NCI-H1436 treated with DMSO at 0.1 percent for 48 hours (cell line): ENCODE results near the gene GRM8.
"Not testable (repeated sequence)": the region's sequence is repeated elsewhere in the genome, so short reads cannot be mapped to it uniquely, and the experiment has no call there.

Experiments used
- DNase-seq: peaks from one replicate; lab custom pipeline; 2025; lab: John Stamatoyannopoulos, UW

Gene GRM8

DNA sequence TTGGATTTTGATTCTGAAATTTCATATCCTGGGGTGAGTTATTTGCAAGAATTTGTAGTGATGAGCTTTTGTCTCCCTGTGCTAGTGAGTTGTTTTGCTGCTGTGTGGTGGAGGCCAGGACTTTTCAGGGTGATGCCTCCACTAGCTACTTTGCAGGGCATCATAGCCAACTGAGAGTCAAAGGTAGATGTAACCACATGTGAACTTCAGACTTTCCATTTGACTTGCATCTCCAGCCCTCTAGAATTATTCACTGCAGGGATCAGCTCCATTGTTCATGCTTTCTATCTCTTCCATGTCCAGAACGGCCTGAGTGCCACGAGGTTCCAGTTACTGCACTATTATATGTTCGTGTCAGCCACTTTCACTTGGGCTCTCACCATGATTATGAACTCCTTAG lies 534.3 kb downstream of the GRM8 start:
- DNase-seq, result no peak

DNA sequence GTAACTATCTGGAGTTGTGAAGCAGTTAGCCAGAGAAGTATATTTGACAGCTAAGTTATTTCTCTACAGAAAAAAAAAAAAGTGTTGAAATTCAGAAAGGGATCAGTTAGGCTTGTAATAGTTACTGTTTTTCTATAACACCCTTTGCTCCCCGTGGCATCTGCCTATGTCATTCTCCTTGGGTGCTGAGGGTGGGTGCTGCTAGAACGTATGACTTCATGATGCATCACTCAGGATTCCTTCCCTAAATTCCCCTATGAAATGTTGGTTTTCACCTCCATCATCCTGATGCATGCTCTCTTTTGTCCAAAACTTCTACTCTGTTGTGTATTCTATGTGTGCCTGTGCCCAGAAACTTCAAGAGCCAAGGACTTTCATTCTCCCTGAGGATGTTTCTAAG lies 536.4 kb downstream of the GRM8 start:
- DNase-seq, result no peak

DNA sequence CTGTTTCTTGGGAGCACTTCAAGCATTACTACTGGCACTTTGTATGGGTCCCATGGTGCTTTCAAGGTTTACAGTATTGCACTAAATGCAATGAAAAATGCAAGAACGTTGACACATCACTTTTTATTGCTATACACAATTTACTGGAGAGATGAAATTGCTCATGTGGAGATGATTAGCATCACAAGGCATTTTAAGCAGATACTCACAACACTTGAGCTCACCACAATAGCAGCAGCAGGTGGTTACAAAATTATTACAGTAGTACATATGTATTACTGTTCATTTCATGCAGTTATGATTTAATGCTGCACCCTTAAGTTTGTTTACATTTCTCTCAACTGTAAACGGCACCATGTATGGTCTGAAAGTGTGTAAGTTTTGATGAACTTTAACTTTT lies 537.7 kb downstream of the GRM8 start:
- DNase-seq, result peak; percentile 81

DNA sequence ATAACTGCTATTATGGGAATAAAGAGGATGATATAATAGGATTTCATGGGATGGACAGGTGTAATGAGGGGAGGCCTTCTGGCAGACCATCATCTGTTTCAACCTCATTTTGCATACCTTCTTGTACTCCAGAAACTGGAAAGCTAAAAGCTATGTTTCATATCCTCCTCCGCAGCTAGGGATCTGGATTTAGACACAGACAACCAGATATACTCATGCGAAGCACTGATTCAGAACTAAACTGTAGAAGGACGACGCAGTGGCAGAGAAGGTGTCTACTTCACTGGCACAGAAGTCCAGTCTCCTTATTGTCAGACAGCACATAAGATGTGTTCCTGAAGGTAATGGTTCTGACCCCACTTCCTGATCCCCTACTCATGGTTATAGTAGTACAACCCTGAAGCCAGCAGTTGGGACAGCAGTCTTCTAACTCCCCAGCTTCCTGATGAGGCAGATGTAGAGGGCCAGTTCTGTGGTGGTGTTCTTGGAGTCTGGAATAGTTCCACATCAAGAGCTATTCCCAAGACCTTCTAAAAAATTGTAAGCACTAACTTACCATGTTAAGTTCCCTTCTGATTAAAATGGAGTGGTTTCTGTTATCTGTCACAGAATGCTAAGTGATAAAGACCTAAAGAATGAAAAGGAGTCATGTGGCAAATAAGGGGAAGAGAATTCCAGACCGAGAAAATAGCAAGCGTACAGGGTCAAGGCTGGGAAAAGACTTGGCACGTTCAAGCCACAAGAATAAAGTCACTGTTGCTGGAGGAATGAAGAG lies 550.3 kb downstream of the GRM8 start:
- DNase-seq, result no peak

DNA sequence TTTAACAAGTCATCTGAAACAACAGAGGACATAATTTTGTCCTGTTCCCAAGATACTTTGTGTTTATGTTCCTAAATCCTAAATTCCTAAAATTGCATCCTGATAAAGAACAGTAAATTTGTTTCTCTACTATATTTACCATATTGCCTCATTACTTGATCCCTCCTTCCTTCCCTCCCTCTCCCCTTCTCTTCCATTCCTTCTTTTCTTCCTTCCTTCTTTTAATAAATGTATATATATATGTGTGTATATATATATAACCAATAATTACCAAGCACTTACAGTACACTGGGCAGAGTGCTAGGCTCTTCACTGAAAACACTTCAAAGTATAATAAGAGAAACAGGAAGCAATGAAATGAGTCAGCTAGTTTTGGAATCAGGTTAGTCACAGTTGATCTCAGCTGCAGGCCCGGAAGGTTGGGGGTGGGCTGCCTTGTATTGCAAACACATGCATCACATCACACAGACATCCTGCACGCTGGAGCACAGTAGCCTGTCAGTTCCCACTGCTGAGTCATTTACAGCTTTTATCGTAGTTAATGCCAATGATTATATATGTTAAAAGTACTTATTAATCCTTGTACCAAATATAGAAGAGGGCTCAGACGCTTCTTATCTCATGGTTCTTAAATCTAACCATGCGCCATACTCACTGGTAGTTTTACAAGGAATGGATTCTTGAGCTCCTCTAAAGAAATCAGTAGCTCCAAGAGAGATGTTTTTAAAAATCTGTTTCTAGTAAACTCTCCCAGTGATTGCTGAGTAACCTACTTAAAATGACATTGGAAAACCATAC lies 551.7 kb downstream of the GRM8 start:
- peak; percentile 91 for DNase-seq

DNA sequence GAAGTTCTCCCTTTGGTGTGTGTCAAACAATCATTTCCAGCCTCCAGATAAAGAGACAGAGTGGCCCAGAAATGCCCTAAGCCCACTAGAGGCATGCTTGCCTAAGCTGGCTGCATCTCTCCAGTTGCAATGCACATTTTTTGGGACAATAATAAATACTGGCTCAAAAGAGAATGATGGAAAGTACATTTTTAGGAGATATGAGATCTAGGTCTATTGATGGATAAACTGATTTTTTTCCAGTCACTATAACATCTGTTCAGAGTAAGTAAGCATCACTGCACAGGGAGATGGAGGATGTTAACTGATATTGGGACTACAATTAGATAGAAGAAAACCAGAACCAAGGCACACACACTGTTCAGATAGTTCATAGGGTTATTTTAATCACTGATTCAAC lies 553.0 kb downstream of the GRM8 start:
- DNase-seq, result no peak

DNA sequence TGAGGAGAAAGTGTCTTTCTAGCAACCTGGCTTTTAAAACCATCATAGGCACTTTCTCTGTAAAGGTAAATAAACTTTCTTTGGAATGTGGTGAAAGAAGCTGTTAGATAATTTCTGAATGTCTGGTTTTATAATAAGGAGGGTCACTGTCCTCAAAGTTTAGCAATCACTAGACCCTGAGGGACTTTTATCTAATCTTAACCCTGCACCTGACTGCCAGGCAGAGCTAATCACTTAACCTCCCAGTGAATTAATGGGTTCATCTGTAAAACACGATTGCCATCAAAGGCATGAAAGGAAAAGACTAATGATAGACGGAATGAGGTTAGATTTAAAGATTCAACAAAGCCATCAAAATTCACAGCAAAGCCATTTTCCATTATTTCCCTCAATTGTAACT lies 553.8 kb downstream of the GRM8 start:
- no peak for DNase-seq

DNA sequence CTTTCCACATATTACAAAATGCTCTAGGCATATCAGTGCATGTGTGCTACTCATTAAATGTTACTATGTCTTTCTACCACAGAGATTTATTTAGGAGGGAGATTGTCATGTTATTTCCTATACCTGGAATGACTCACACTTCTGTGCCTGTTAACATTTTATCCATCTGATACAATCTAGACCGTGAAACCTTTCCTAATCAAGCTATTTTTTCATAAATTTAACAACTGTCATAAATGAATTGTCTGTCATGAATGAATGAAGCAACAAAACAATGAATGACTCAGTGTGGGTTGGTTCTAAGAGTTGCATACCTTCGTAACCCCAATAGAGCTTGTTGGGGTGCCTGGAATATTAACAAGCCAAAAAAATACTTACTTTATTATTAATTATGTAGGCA lies 554.3 kb downstream of the GRM8 start:
- no peak for DNase-seq

DNA sequence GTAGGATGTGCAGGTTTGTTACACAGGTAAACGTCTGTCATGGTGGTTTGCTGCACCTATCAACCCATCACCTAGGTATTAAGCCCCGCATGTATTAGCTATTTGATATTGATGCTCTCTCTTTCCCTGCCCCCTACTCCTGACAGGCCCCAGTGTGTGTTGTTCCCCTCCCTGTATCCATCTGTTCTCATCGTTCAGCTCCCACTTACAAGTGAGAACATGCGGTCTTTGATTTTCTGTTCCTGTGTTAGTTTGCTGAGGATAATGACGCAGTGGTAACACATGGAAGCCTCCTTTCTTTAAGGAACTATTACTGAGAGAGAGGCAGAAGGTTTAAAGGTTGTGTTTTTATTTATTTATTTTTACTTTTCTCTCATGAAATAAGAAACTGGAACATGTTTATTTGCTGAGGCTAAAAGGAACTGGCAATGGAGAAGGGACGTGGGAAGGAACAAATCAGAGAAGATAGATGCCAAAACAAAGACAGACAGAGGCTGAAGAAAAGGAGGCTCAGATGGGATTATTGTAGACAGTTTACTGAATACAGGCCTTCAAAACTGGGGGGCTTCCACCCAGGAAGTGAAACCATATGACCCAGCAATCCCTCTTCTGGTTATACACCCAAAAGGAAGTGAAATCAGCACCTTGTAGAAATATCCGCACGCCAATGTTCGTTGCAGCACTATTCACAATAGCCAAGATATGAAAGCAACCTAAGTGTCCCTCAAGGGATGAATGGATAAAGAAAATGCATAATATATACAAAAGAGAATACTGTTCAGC lies 556.3 kb downstream of the GRM8 start:
- no peak for DNase-seq

DNA sequence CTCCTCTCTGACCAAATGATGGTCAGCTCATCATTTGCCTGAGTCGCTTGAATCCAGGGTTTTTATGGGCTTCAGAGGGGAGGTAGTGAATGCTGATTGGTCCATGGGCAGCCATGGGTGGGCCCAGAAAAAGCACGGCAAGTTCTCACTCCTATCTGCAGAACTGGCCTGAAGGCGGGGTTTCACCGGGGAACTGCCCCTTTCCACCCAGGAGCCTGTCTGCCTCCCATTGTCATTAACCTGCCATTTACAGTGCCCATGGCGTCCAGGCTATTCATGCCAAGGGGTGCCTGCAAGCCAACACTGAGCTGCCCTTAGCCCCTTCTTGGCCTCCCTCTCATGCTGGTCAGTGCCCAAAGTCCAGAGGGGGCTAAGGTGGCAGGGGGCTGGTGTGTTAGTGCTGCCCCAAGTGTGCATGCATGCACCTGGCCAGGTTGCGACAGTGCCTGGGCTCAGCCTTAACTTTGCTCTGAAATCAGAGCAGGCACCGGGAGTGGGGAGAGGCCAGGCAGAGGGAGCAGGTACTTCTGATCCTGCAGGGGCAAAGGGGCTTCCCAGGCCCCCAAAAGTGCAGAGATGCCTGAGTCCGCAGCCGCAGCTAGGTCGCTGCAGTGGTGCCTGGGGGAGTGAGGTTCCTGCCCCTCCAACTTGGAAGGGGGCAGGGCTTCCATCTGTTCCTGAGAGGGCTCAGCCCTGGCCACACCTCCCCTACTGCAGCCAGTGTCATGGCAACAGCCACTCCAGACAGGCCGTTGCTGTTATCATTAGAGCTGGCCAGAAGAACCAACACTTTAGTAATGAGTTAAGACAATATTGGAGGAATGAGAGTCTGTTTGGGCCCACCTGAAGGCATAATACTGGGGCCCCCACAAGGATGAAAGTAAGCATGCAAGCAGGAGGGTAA lies 561.6 kb downstream of the GRM8 start:
- no peak for DNase-seq

DNA sequence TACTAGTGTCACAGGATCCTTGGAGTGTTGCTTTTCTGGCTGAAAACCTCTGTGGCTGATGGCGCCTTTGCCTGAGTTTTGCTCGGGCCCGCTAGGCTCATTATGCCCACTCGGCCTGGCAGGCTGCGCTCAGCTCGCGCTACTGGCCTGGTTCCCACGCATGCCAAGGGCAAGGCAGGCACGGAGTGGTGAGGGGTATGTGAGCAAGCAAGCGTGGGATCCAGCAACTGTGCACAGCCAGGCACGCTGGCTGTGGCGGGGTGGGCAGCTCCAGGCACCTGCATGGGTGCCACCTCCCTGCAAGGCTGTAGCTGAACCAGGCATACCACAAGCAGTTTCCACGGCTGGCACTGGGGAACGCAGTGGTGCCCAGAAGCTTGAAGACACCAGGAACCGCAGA lies 562.6 kb downstream of the GRM8 start:
- no peak for DNase-seq

DNA sequence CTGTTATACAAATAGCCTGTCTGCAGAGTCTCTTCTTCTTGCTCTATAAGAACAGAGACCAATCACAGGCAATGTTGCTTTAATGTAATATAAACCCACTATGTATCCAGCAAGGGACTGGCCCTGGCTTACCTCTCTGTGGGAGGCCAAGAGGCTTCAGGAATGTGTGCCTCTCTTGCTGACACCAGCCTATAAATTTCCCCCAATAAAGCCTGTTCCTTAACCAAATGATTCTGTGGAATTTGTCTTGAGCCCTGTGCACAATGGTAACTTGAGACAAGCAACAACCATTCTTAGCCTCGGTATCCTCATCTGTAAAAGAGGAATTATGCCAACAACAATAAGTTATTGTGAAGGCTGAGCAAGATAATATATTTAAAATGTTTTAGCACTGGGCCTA lies 563.7 kb downstream of the GRM8 start:
- no peak for DNase-seq

DNA sequence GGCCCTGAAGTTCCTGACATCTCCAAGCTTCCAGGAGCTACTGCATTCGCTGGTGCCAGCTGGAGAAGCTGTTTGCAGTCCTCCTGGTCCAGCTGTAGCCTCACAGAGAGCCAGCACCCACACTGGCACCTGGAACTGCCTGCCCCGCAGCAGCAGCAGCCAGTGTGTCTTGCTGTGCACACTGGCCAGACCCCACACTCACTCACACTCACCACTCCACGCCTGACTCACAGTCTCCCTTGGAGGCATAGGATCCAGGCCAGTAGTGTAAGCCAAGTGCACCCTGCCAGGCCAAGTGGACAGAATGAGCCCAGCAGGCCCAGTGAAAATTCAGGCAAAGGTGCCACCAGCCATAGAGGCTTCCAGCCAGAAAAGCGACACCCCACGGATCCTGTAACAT lies 566.3 kb downstream of the GRM8 start:
- no peak for DNase-seq

DNA sequence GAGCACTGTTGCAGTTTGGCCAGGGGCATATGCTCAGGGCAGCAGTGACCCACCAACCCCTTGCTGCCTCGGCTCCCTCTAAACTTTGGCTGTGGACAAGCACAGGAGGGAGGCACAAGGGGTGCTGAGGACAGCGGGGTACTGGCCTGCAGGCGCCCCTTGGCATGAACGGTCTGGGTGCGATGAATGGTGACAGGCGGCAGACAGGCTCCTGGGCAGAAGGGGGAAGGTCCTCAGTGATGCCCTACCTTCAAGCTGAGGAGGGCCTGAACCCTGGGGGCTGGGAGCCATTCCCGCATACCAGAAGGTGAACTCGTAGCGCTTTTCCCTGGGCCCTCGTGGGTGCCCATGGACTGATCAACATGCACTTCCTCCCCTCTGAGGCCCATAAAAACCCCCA lies 567.1 kb downstream of the GRM8 start:
- no peak for DNase-seq

DNA sequence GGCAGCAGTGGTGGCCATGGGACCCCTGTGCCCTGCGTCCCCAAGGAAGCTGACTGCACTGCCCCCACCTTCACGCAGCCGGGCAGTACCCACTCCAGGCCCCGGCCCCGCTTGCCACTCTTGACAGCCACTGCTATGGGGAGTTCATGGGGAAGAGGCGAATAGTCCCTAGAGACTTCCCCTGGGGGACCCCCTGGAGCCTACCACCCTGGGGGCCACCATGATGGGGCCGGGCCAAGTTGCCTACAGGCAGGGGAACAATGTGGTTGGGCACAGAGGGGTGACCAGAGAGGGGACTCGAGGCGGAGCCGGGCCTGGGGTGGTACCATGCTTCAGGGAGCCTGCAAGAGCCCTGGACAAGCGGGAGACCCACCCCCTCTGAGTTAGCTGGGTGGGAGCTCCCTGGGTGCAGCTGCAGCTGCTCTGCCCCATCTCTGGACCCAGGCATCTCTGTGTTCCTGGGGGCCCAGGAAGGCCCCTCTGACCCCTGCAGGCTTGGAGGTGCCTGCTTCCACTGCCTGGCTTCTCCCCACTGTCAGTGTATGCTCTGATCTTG lies 567.6 kb downstream of the GRM8 start:
- DNase-seq, result no peak

DNA sequence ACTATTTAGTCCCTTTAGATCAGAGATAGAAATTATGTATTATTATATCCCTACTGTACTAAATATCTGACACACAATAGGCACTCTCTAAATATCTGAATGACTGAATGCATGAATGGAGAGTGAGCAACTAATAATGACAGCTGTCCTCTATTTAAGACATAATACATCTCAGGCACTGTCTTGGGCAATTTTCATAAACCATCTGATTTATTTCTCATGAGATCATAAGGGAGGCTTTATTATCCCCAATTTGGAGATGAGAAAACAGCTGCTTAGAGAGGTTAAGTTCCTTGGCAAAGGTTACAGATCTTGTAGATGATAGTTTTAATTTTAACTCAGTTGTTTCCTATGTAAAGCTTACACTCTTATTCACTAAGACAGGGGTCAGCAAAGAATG lies 570.6 kb downstream of the GRM8 start:
- no peak for DNase-seq

DNA sequence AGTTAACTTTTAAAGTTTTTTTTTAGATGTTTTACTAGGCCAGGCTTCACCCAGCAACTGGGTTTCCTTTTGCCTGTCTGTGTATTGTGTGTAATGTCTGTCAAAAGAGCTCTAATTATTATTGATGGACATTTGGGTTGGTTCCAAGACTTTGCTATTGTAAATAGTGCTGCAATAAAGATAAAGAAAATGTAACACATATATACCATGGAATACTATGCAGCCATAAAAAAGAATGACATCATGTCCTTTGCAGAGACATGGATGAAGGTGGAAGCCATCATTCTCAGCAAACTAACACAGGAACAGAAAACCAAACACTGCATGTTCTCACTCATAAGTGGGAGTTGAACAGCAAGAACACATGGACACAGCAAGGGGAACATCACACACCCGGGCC lies 584.0 kb downstream of the GRM8 start:
- DNase-seq, result not testable (repeated sequence)

DNA sequence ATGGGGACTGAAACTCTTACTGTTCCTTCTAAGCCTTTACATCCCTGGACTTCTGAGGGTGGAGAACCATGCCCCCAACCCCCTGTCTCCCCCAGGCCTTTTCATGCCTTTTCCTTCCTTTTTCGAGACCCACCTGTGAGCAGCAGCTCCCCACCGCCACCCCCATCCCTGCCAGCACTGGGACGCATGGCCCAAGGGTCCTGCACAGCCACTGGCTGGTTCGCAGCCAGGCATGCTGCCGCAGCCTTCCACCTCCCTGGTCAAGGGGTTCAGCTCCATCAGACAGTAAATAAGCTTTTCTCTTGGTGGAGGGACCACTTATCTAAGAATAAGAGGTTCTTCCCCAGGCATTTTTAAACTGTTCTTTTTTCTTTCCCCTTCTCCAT lies 584.4 kb downstream of the GRM8 start:
- no peak for DNase-seq

DNA sequence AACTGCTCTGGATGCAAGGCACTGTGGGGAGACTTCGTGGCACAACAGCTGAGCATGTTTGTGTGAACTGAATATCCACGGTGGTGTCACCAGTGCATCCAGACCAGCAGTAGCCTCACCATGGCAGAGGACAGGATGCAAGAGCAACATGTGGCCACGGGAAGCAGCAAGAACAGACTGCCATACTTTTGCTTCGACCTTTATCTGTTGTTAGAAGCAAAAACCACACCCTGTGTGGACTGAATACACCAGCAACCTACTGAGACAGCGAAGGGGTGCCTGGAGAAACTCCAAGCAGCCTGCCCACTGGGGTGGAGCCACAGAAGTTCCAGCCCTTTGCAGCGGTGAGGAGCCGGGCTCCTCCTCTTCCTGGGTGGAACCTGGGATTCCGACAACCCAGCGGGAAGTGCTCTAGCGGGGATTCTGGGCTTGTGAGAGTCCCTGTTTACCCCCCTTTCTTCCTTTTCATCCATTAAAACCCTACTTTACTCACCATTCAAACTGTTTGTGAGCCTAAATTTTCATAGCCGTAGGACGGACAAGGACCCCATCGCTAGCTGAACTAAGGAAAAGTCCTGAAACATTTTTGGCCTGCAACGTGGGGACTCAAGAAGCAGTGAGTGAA lies 584.9 kb downstream of the GRM8 start:
- no peak for DNase-seq

DNA sequence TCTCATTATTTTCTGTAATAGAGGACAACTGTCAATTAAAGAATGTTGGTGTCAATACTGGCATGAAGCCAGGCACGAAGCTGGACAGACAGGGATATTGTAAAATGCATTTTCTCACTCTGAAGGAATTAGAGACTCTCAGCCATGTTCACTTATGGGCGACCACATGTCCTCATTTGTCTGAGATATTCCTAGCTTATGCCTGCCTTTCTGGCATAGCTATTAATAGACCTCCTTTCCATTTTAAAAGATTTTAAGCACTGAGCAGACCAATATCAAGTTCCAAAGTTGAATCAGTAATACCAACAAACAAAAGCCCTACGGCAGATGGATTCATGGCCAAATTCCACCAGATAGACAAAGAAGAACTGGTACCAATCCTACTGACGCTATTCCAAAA lies 589.9 kb downstream of the GRM8 start:
- DNase-seq, result no peak

DNA sequence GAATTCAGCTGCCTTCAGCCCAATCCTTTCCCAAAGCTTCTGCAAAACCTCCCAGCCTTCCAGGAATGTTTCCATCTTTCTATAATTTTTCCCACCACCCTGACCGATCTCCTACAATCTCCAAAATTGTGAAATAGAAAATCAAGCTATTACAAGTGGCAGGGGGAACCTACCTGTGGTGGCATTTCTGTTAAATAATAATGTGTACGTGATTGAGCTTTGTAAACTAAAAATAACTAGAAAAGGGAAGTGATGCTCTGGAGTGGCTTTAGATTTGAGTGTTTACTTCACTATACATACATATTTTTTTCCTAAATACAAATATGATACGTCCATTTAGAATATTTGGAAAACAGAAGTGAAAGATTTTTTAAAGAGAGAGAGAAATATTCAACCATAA lies 593.6 kb downstream of the GRM8 start:
- DNase-seq, result no peak
